GM10248 (cell line): ENCODE measurements around the gene MRPS18C.

Source experiments
- CTCF ChIA-PET: fragments of 300-600 bp; sonication (Branson Sonifier 250); formaldehyde crosslinking; extraction: SDS; loops from one replicate; lab custom pipeline; 2021; ENCODE audit warnings: antibody characterized with exemption; lab: Yijun Ruan, JAX
- POLR2A ChIA-PET: fragments of 350-650 bp; sonication (Branson Sonifier 250); formaldehyde crosslinking; extraction: SDS; loops from one replicate; lab custom pipeline; 2020; ENCODE audit warnings: antibody characterized with exemption; lab: Yijun Ruan, JAX
- DNase-seq: peaks from one replicate; pipeline ENCODE4 v3.0.0; 2012; ENCODE audit errors: extremely low spot score
- TF ChIP-seq, protein P1 (sequence below): IDR thresholded peaks from 2 replicates; pipeline ENCODE4 v1.5.1; 2012; ENCODE audit warnings: mild to moderate bottlenecking, low read depth; ENCODE audit errors: extremely low read depth, missing control alignments, control extremely low read depth

MRPS18C gene

DNA sequence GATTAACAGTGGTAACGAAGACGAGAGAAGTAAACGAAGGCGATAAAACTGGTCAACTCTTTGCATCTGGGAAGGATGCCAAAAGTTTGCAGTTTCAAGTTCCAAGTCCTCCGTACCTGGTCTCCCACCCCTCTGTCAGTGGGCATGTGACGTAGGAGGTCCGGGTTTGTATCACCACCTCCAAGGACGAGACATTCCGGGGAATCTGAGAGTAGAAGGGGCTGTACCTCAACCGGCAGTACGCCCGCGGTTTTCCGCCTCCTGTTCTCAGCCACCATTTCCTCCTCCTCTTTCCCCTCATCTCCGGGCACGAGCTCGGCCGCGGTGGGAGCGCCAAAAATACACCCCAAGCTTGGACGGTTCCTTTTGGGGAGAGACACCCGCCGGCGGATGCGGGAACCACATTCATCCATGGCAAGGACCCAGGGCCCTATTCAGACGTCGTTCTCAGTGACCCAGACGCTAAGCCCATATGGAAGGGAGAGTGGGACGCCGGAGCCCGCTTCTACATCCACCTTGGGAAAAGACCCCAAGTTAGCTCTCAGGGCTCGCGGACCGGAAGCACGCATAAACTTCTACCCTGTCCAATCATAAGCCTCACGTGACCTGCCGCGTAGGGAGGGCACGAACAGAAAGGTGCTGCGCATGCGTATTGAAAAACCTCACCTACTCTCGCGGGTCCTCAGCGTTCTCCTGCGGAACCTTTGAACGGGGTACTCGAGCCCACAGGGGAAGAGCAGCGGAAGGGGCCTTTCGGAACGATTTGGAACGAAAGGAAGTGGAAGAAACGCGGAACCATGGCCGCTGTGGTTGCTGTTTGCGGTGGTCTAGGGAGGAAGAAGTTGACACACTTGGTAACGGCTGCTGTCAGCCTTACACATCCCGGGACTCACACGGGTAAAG is at the start of gene MRPS18C, which contains the start of gene HELQ:
Gene MRPS18C, plus strand, starts transcription at position 778 of the 903 bp plus-strand sequence. Its CDS starts 20 bp downstream, at position 798.
Gene HELQ, minus strand, starts transcription at position 543 of the 903 bp plus-strand sequence. Its CDS starts 130 bp downstream, at position 413.
- TF ChIP-seq, protein P1, sequence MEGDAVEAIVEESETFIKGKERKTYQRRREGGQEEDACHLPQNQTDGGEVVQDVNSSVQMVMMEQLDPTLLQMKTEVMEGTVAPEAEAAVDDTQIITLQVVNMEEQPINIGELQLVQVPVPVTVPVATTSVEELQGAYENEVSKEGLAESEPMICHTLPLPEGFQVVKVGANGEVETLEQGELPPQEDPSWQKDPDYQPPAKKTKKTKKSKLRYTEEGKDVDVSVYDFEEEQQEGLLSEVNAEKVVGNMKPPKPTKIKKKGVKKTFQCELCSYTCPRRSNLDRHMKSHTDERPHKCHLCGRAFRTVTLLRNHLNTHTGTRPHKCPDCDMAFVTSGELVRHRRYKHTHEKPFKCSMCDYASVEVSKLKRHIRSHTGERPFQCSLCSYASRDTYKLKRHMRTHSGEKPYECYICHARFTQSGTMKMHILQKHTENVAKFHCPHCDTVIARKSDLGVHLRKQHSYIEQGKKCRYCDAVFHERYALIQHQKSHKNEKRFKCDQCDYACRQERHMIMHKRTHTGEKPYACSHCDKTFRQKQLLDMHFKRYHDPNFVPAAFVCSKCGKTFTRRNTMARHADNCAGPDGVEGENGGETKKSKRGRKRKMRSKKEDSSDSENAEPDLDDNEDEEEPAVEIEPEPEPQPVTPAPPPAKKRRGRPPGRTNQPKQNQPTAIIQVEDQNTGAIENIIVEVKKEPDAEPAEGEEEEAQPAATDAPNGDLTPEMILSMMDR, result no peak
- DNase-seq, result peak; percentile 95
- CTCF ChIA-PET, result interaction anchor here (2.5 to 2.7 kb wide), 2 partner anchors 10 to 15 kb away, joined by 9 to 15 read pairs; no protein-coding TSS in a partner anchor
- POLR2A ChIA-PET, result interaction anchor here (0.5 to 0.7 kb wide), 2 partner anchors 19 to 1026 kb away, joined by 3 to 4 read pairs; no protein-coding TSS in a partner anchor

DNA sequence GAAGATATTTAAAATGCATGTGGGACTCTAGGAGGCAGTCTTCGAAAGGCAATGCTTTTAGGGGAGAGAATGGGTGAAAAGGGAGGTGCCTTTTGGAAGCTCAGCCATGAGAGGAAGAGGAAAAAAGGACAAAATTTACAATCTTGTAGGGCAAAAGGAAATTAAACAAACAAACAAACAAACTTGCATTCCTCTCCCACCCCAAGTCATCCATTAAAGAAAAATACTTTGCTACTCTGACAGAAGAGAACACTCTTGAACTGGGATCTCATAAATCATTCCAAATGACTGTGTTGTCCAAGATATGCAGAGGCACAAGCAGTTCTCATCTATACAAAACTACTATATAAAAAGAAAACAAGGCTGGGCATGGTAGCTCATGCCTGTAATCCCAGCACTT is 47.0 kb upstream of the MRPS18C start:
- ChIA-PET POLR2A (no interaction called here), CTCF (interaction anchor here (1.4 kb wide), 1 partner anchor 9 kb away, joined by 4 read pairs; no protein-coding TSS in a partner anchor)
- DNase-seq, result no peak
- TF ChIP-seq, protein P1, result no peak

DNA sequence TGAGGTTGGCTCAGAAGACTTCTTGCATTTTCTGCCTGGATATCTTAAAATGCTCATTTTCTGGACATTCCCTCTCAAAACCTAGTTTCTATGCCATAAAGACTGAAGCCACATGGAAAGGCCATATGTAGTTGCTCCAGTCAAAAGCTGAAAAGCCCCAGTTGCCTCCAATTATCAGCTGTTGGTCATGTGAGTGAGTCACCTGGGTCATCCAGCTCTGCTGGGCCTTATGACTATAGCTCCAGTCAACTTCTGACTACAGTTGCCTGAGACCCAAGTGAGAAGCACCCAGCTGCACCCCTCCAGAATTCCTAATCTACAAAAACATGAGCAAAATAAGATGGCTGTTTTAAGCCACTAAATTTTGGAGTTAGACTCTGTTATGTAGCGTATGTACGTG is 42.2 kb upstream of the MRPS18C start:
- TF ChIP-seq, protein P1, result no peak
- CTCF ChIA-PET, result no interaction called here
- POLR2A ChIA-PET, result no interaction called here
- DNase-seq, result no peak

DNA sequence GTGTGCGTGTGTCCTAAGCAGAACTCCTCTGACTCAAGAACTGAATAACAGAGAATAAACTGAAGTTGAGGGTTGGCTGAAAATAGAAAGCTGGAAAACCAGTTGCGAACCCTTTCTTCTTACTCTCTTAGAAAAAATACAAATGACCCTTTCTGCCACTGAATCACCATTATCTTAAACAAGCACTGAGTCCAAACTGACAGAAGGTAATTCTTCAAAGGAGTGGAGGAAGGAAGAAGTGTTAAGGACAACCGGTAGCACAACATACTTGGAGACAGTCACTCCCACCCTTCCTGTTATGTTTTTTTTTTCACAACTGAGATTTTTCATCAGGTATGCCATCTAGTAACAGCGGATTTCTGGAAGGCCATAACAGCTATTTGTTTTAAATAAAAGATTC is 38.3 kb upstream of the MRPS18C start:
- ChIA-PET CTCF (interaction anchor here (1.0 to 2.0 kb wide), 3 partner anchors 8 to 68 kb away, joined by 3 to 4 read pairs (median 3); no protein-coding TSS in a partner anchor), POLR2A (interaction anchor here (0.6 kb wide), 1 partner anchor 120 kb away, joined by 3 read pairs; no protein-coding TSS in a partner anchor)
- TF ChIP-seq, protein P1, result no peak
- no peak for DNase-seq

DNA sequence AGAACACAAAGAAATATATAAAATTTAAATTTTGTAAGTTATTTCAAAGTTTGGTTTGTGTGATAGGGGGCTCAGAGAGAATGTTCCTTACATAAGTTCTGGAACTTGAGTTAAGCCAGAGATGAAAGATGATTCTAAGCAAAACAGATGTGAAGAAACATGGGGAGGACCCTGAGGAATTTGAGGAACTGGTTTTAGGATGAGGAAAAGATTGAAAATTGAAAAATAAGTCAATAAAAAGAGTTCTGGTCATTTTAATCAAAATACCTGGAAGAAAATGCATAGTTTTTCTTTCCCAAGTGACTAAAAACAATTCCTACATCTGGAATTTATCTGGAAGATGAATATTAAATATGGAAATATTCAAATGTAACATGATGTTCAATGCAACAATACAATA is 37.6 kb upstream of the MRPS18C start:
- CTCF ChIA-PET, result interaction anchor here (1.0 to 2.0 kb wide), 4 partner anchors 8 to 68 kb away, joined by 3 to 4 read pairs (median 3); no protein-coding TSS in a partner anchor
- POLR2A ChIA-PET, result interaction anchor here (0.6 kb wide), 1 partner anchor 121 kb away, joined by 3 read pairs; no protein-coding TSS in a partner anchor
- TF ChIP-seq, protein P1, result no peak
- no peak for DNase-seq

DNA sequence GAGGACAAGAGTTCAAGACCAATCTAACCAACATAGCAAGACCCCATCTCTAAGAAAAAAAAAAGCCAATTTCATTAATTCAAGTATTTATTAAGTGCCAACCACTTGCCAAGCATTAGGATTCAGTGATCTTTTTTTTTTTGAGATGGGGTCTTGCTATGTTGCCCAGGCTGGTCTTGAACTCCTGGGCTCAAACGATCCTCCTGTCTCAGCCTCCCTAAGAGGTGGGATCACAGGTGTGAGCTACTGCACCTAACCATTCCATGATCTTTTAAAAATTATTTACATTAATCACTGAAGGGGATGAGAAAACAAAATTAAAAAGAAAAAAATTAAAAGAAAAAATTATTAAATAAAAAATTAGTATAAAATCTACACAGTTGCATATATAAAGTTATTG is 24.7 kb upstream of the MRPS18C start:
- POLR2A ChIA-PET, result no interaction called here
- TF ChIP-seq, protein P1, result no peak
- no peak for DNase-seq
- CTCF ChIA-PET, result no interaction called here
